ENCODE results near the gene GALNT9. TPM values are rescaled to one million over a fixed set of nuclear protein-coding genes. Genes with fewer than 3 reads are reported as not detected.

The GALNT9 gene
- total RNA-seq, 1 experiment from 2014 or later, result 2.6 TPM

- Histone ChIP-seq H3K9me2 (ENCODE audit: insufficient read depth) (no peaks in the 10 kb centered on the region), H3K9me3 (ENCODE audit: control insufficient read depth in 1 of 2, insufficient read depth in 1 of 2, low read depth in 1 of 2, low read length in 2 of 2) (peaks cover 0 to 16% of the 10 kb centered on the region in 2 experiments; a peak in 1 of 4 replicates), H3K79me2 (ENCODE audit: insufficient read depth, low read length) (no peaks in the 10 kb centered on the region), H3K36me3 (ENCODE audit: control insufficient read depth in 1 of 2, insufficient read depth in 2 of 2, low read length in 2 of 2) (peaks cover 0 to 26% of the 10 kb centered on the region in 2 experiments; a peak in 2 of 4 replicates), H3K27ac (ENCODE audit: low read depth, low read length) (no peak overlapping the region), H3K4me2 (ENCODE audit: low read length) (no peak overlapping the region), H3K27me3 (ENCODE audit: insufficient read depth, low read length) (no peaks in the 10 kb centered on the region), H3K4me3 (replicated peaks in 1 of 2; ENCODE audit: low read depth in 1 of 2, low read length in 2 of 2) (no peak overlapping the region), H3K9ac (ENCODE audit: low read length) (no peak overlapping the region), H3K4me1 (ENCODE audit: control insufficient read depth in 1 of 2, insufficient read depth in 2 of 2, low read length in 2 of 2) (no peaks in the 10 kb centered on the region), H4K20me1 (ENCODE audit: insufficient read depth) (no peaks in the 10 kb centered on the region), H2AFZ (ENCODE audit: low read depth, low read length, poor library complexity, severe bottlenecking) (no peak overlapping the region)
- no peak for DNase-seq (ENCODE audit: low read depth, low spot score)
- TF ChIP-seq EZH2phosphoT487 (IDR thresholded peaks at IDR 0.05; ENCODE audit: borderline replicate concordance), result no peak
- TF ChIP-seq POLR2AphosphoS5 (IDR thresholded peaks at IDR 0.05; ENCODE audit: low read depth, low read length), result no peak
- TF ChIP-seq, protein P1, sequence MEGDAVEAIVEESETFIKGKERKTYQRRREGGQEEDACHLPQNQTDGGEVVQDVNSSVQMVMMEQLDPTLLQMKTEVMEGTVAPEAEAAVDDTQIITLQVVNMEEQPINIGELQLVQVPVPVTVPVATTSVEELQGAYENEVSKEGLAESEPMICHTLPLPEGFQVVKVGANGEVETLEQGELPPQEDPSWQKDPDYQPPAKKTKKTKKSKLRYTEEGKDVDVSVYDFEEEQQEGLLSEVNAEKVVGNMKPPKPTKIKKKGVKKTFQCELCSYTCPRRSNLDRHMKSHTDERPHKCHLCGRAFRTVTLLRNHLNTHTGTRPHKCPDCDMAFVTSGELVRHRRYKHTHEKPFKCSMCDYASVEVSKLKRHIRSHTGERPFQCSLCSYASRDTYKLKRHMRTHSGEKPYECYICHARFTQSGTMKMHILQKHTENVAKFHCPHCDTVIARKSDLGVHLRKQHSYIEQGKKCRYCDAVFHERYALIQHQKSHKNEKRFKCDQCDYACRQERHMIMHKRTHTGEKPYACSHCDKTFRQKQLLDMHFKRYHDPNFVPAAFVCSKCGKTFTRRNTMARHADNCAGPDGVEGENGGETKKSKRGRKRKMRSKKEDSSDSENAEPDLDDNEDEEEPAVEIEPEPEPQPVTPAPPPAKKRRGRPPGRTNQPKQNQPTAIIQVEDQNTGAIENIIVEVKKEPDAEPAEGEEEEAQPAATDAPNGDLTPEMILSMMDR (IDR thresholded peaks at IDR 0.05 in 2 of 3, conservative IDR thresholded peaks at IDR 0.05 in 1 of 3; ENCODE audit: borderline replicate concordance in 1 of 3, insufficient read depth in 1 of 3, low read depth in 2 of 3, low read length in 2 of 3), result peak; percentile 86 to 94 (median 93)
- peak; percentile 97 for TF ChIP-seq RAD21 (IDR thresholded peaks at IDR 0.05; ENCODE audit: low read depth)
- ChIA-PET RAD21 (ENCODE audit: low non-redundant PET in 1 of 2, low total read pairs in 2 of 2, uncharacterized antibody in 2 of 2, unreplicated experiment in 2 of 2) (interaction anchor here (0.8 to 1.4 kb wide), 6 partner anchors 9 to 464 kb away, joined by 3 to 21 read pairs (median 6); no protein-coding TSS in a partner anchor), CTCF (interaction anchor here (0.6 to 1.2 kb wide), 7 partner anchors 57 to 462 kb away, joined by 3 to 53 read pairs (median 4); no protein-coding TSS in a partner anchor), POLR2A (interaction anchor here (1.0 kb wide), 1 partner anchor 260 kb away, joined by 5 read pairs; no protein-coding TSS in a partner anchor)
- ATAC-seq, result peak; percentile 97
- BruUV-seq (replicated peaks), result no TSS peak
- intact Hi-C loops (cut with micrococcal nuclease), result loop anchor here (1.0 to 5.0 kb wide), 4 partner anchors 65 to 464 kb away; partner anchors contain the start of gene P2RX2
Observed at GRCh38 chr12:132153501-132154340, 175.7 kb downstream of the GALNT9 start.

Data from HCT116 (cell line).